HK-2 (cell line): ENCODE results near the gene SHB.

Experiments used
- DNase-seq: peaks from one replicate; pipeline ENCODE4 v3.0.0-alpha.2; 2018; ENCODE audit not compliant: unreplicated experiment

The SHB gene

GRCh38 chr9:38008168-38009034, 60.6 kb downstream of the SHB start:
- DNase-seq = peak; percentile 78

GRCh38 chr9:38007016-38007415, 62.0 kb downstream of the SHB start:
- DNase-seq = no peak

- DNase-seq = no peak
Measured at GRCh38 chr9:38006163-38006562, 62.9 kb downstream of the SHB start.

- no peak for DNase-seq
Measured at GRCh38 chr9:38004809-38005560, 64.0 kb downstream of the SHB start.

GRCh38 chr9:38003946-38004808, 64.8 kb downstream of the SHB start:
- no peak for DNase-seq

- DNase-seq = no peak
Measured at GRCh38 chr9:38003230-38003629, 65.8 kb downstream of the SHB start.

- no peak for DNase-seq
Measured at GRCh38 chr9:38001430-38001829, 67.6 kb downstream of the SHB start.

- no peak for DNase-seq
Measured at GRCh38 chr9:38000735-38001134, 68.3 kb downstream of the SHB start.

- DNase-seq = no peak
Measured at GRCh38 chr9:38000332-38000731, 68.7 kb downstream of the SHB start.

- DNase-seq = peak; percentile 16
Measured at GRCh38 chr9:37999588-38000189, 69.3 kb downstream of the SHB start.

GRCh38 chr9:37998881-37999587, 70.0 kb downstream of the SHB start:
- no peak for DNase-seq

GRCh38 chr9:37997636-37998374, 71.2 kb downstream of the SHB start:
- DNase-seq = no peak

GRCh38 chr9:37996819-37997217, 72.2 kb downstream of the SHB start:
- DNase-seq = no peak

GRCh38 chr9:37995961-37996818, 72.8 kb downstream of the SHB start:
- DNase-seq = no peak

GRCh38 chr9:37995348-37995737, 73.7 kb downstream of the SHB start:
- no peak for DNase-seq

- DNase-seq = peak; percentile 81
Measured at GRCh38 chr9:37994639-37995347, 74.2 kb downstream of the SHB start.

- no peak for DNase-seq
Measured at GRCh38 chr9:37992924-37993349, 76.1 kb downstream of the SHB start.

- no peak for DNase-seq
Measured at GRCh38 chr9:37990404-37991015, 78.5 kb downstream of the SHB start.
